Breast epithelium (tissue), 3 donors: Measurements from ENCODE around the gene CARHSP1.

Source experiments
- CTCF ChIP-seq, 3 donors: fragments of 450-650 bp; IDR thresholded peaks; one replicate each; pipeline ENCODE4 v1.5.1; 2016 to 2017; ENCODE audit warnings: antibody characterized with exemption in 3 of 3, mild to moderate bottlenecking in 3 of 3, moderate library complexity in 3 of 3
- POLR2A ChIP-seq: fragments of 450-650 bp; IDR thresholded peaks from one replicate; pipeline ENCODE4 v1.6.1; 2016; ENCODE audit warnings: antibody characterized with exemption, mild to moderate bottlenecking, moderate library complexity
- POLR2AphosphoS5 ChIP-seq, 3 donors: sonication (generic); formaldehyde crosslinking; IDR thresholded peaks; one replicate each; pipeline ENCODE4 v1.6.1; 2017; ENCODE audit warnings: antibody characterized with exemption in 3 of 3

GRCh38 chr16:8916541-8917225 is 47.9 kb upstream of the CARHSP1 start:
- no peak for TF ChIP-seq CTCF (IDR thresholded peaks at IDR 0.05)
- no peak for TF ChIP-seq POLR2A
- TF ChIP-seq POLR2AphosphoS5 (IDR thresholded peaks at IDR 0.05) = no peak
